Fibroblast of skin of scalp (primary cell): ENCODE results near the gene ACAP1.

Experiments used
- DNase-seq: peaks from one replicate; pipeline ENCODE4 v3.0.0-alpha.2; 2013

ACAP1 gene

GRCh38 chr17:7389924-7390910, 53.9 kb downstream of the ACAP1 start:
- no peak for DNase-seq

- no peak for DNase-seq
Measured at GRCh38 chr17:7391307-7391706, 55.0 kb downstream of the ACAP1 start.

GRCh38 chr17:7392696-7393612, 56.6 kb downstream of the ACAP1 start:
- DNase-seq, result no peak

GRCh38 chr17:7393613-7394451, 57.5 kb downstream of the ACAP1 start:
- DNase-seq, result no peak

- peak; percentile 88 for DNase-seq
Measured at GRCh38 chr17:7394452-7395191, 58.3 kb downstream of the ACAP1 start, which contains the start of gene PLSCR3. Gene PLSCR3, minus strand, starts transcription at chr17:7394525. Its CDS starts 415 bp downstream, at chr17:7394110.

- no peak for DNase-seq
Measured at GRCh38 chr17:7396147-7396546, 59.8 kb downstream of the ACAP1 start.

- DNase-seq, result no peak
Measured at GRCh38 chr17:7398612-7399011, 62.3 kb downstream of the ACAP1 start.
